Measurements from ENCODE around the gene TNPO2. TPM values are rescaled to one million over a fixed set of nuclear protein-coding genes. Genes with fewer than 3 reads are reported as not detected.

Gene TNPO2
- polyA plus RNA-seq, 4 donors = 60.5 to 82.1 (median 69.8) TPM

- DNase-seq (ENCODE audit: low read depth in 4 of 4, low spot score in 3 of 4) = no peak
These were observed 65.8 kb downstream of the TNPO2 start for GRCh38 chr19:12657966-12658365.

- no peak for DNase-seq (ENCODE audit: low read depth in 4 of 4, low spot score in 3 of 4)
These were observed 66.7 kb downstream of the TNPO2 start for GRCh38 chr19:12656899-12657571.

- no peak for DNase-seq (ENCODE audit: low read depth in 4 of 4, low spot score in 3 of 4)
These were observed 68.2 kb downstream of the TNPO2 start for GRCh38 chr19:12655546-12655945.

GRCh38 chr19:12652219-12652618 lies 71.5 kb downstream of the TNPO2 start:
- no peak for DNase-seq (ENCODE audit: low read depth in 4 of 4, low spot score in 3 of 4)

- no peak for DNase-seq (ENCODE audit: low read depth in 4 of 4, low spot score in 3 of 4)
These were observed 73.8 kb downstream of the TNPO2 start for GRCh38 chr19:12649941-12650340.

Other genes starting within 250 kb of the TNPO2 start
- gene ZNF709, start 239.1 kb downstream of the TNPO2 start, polyA plus RNA-seq (ENCODE audit: insufficient read length in 4 of 4) = 1 to 10 TPM; 5.7 to 9.4 (median 8.7) TPM
- 10 to 100 TPM in 3 of 4 donors, 1 to 10 TPM in 1; 7.2 to 15.9 (median 13.9) TPM for gene ZNF564, start 172.4 kb downstream of the TNPO2 start, polyA plus RNA-seq (ENCODE audit: insufficient read length in 4 of 4)
- 1 to 10 TPM; 3.5 to 5.9 (median 5.1) TPM for gene ZNF490, start 113.1 kb downstream of the TNPO2 start, polyA plus RNA-seq (ENCODE audit: insufficient read length in 4 of 4)
- 10 to 100 TPM; 21.5 to 25.2 (median 23.0) TPM for gene ZNF791, start 113.0 kb downstream of the TNPO2 start, polyA plus RNA-seq (ENCODE audit: insufficient read length in 4 of 4)
- gene MAN2B1, start 57.2 kb downstream of the TNPO2 start, polyA plus RNA-seq (ENCODE audit: insufficient read length in 4 of 4) = 10 to 100 TPM; 25.0 to 33.6 (median 30.1) TPM
- 10 to 100 TPM; 13.9 to 27.3 (median 14.4) TPM for gene WDR83, start 57.1 kb downstream of the TNPO2 start, polyA plus RNA-seq (ENCODE audit: insufficient read length in 4 of 4)
- 10 to 100 TPM; 52.4 to 97.1 (median 72.6) TPM for gene DHPS, start 42.1 kb downstream of the TNPO2 start, polyA plus RNA-seq (ENCODE audit: insufficient read length in 4 of 4)
- gene GNG14, start 35.9 kb downstream of the TNPO2 start, polyA plus RNA-seq (ENCODE audit: insufficient read length in 4 of 4) = under 1 TPM in 1 of 4 donors, not detected in 3; 0.63 TPM
- 10 to 100 TPM in 3 of 4 donors, 1 to 10 TPM in 1; 5.8 to 18.7 (median 11.3) TPM for gene FBXW9, start 27.3 kb downstream of the TNPO2 start, polyA plus RNA-seq (ENCODE audit: insufficient read length in 4 of 4)
- gene TRIR, start 10.8 kb upstream of the TNPO2 start, polyA plus RNA-seq (ENCODE audit: insufficient read length in 4 of 4) = 100 to 1,000 TPM; 139 to 201 (median 152) TPM
- 10 to 100 TPM; 70.6 to 94.6 (median 77.6) TPM for gene GET3, start 13.6 kb upstream of the TNPO2 start, polyA plus RNA-seq (ENCODE audit: insufficient read length in 4 of 4)
- under 1 TPM in 1 of 4 donors, not detected in 3; 0.23 TPM for gene BEST2, start 27.9 kb upstream of the TNPO2 start, polyA plus RNA-seq (ENCODE audit: insufficient read length in 4 of 4)
- 10 to 100 TPM; 17.8 to 90.4 (median 45.4) TPM for gene HOOK2, start 51.6 kb upstream of the TNPO2 start, polyA plus RNA-seq (ENCODE audit: insufficient read length in 4 of 4)
- gene JUNB, start 67.6 kb upstream of the TNPO2 start, polyA plus RNA-seq (ENCODE audit: insufficient read length in 4 of 4) = 100 to 1,000 TPM in 1 of 4 donors, 10 to 100 TPM in 3; 13.8 to 678 (median 32.3) TPM
- gene PRDX2, start 77.9 kb upstream of the TNPO2 start, polyA plus RNA-seq (ENCODE audit: insufficient read length in 4 of 4) = 100 to 1,000 TPM; 242 to 339 (median 290) TPM
- gene THSD8, start 78.1 kb upstream of the TNPO2 start, polyA plus RNA-seq (ENCODE audit: insufficient read length in 4 of 4) = 10 to 100 TPM in 1 of 4 donors, 1 to 10 TPM in 3; 5.8 to 12.9 (median 8.2) TPM
- 10 to 100 TPM; 25.6 to 38.5 (median 29.9) TPM for gene RNASEH2A, start 82.7 kb upstream of the TNPO2 start, polyA plus RNA-seq (ENCODE audit: insufficient read length in 4 of 4)
- gene RTBDN, start 110.6 kb upstream of the TNPO2 start, polyA plus RNA-seq (ENCODE audit: insufficient read length in 4 of 4) = under 1 TPM in 2 of 4 donors, not detected in 2; 0.20 to 0.29 TPM
- gene MAST1, start 114.6 kb upstream of the TNPO2 start, polyA plus RNA-seq (ENCODE audit: insufficient read length in 4 of 4) = 1 to 10 TPM in 3 of 4 donors, under 1 TPM in 1; 0.94 to 1.7 (median 1.2) TPM
- gene DNASE2, start 157.5 kb upstream of the TNPO2 start, polyA plus RNA-seq (ENCODE audit: insufficient read length in 4 of 4) = 10 to 100 TPM; 12.0 to 14.0 (median 12.6) TPM
- gene KLF1, start 163.3 kb upstream of the TNPO2 start, polyA plus RNA-seq (ENCODE audit: insufficient read length in 4 of 4) = 1 to 10 TPM in 1 of 4 donors, under 1 TPM in 3; 0.19 to 3.4 (median 0.34) TPM
- gene GCDH, start 167.2 kb upstream of the TNPO2 start, polyA plus RNA-seq (ENCODE audit: insufficient read length in 4 of 4) = 10 to 100 TPM; 14.9 to 36.7 (median 26.0) TPM
- 1 to 10 TPM; 2.0 to 5.4 (median 2.7) TPM for gene SYCE2, start 195.4 kb upstream of the TNPO2 start, polyA plus RNA-seq (ENCODE audit: insufficient read length in 4 of 4)
- gene FARSA, start 209.8 kb upstream of the TNPO2 start, polyA plus RNA-seq (ENCODE audit: insufficient read length in 4 of 4) = 10 to 100 TPM; 32.3 to 59.0 (median 45.4) TPM
- 100 to 1,000 TPM; 715 to 943 (median 905) TPM for gene CALR, start 214.7 kb upstream of the TNPO2 start, polyA plus RNA-seq (ENCODE audit: insufficient read length in 4 of 4)
- 10 to 100 TPM; 68.2 to 96.0 (median 74.4) TPM for gene RAD23A, start 221.9 kb upstream of the TNPO2 start, polyA plus RNA-seq (ENCODE audit: insufficient read length in 4 of 4)
- 10 to 100 TPM; 23.2 to 46.5 (median 28.4) TPM for gene GADD45GIP1, start 233.3 kb upstream of the TNPO2 start, polyA plus RNA-seq (ENCODE audit: insufficient read length in 4 of 4)
- under 1 TPM in 2 of 4 donors, not detected in 2; 0.08 to 0.10 TPM for gene DAND5, start 245.6 kb upstream of the TNPO2 start, polyA plus RNA-seq (ENCODE audit: insufficient read length in 4 of 4)